T1000 (cell line): ENCODE results near the gene EML1.
"Not testable (repeated sequence)": the region's sequence is repeated elsewhere in the genome, so short reads cannot be mapped to it uniquely, and the experiment has no call there.

Experiments
- DNase-seq: peaks from one replicate; lab custom pipeline; 2025; ENCODE audit warnings: mixed read lengths; lab: John Stamatoyannopoulos, UW

EML1 gene

DNA sequence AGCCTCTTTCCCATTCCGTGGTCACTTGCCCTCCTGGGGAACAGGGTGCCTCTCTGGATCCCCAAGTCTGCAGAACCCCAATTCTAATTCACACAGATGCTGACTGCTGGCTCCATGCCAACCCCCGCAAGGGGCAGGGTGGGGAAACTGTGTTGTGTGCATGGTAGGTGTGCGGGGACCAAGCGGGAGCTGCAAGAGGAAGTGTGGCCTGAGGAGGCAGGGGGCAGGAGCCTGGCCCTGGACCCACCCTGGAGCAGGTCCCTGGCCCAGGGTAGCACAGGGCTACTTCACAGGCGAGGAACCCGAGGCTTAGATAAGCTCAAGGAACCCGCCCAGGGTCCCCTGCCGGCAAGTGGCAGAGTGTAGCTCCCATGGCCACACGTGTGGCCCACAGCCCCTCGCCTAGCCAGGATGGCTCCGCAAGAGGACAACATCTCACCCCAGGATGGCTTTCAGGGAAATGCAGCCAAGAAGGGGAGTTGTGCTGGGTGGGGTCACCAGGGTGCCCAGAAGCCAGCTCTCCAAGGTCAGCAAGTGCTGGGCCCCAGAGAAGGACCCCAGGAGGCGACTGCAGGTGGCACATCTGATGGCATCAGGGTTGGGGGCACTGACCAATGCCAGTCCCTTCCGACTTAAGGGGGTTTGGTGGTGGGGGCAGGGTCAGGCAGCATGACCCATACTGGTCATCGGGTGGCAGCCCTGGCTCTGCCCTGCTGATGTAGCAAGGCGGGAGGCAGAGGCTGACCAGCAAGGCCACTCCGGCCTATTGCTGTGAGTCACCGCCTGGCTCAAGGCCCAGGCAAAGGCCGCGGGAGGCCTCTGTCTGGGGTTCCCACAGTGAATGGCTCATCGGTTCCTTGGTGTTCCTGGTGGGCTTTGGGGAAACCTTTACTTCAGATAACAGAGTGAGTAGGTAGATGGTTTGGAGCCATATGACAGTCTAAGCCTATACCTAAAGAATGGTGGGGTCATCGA lies 37.3 kb upstream of the EML1 start:
- peak; percentile 80 for DNase-seq

DNA sequence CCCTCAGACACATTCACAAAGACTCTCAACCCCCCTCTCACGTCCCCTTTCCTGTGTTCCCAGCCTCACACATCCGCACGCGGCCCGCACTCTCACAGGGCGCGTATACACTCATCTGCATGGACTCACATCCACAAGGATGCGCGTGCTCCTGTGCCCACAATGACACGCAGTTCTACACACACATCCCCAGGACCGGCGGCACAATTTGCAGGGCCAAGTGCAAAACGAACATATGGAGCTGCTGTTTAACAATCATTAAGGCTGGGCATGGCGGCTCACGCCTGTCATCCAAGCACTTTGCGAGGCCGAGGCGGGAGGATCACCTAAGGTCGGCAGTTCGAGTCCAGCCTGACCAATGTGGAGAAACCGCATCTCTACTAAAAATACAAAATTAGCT lies 36.4 kb upstream of the EML1 start:
- no peak for DNase-seq

GRCh38 chr14:99757331-99758070 lies 35.7 kb upstream of the EML1 start:
- peak; percentile 58 for DNase-seq

GRCh38 chr14:99758121-99758821 lies 34.9 kb upstream of the EML1 start:
- peak; percentile 84 for DNase-seq

DNA sequence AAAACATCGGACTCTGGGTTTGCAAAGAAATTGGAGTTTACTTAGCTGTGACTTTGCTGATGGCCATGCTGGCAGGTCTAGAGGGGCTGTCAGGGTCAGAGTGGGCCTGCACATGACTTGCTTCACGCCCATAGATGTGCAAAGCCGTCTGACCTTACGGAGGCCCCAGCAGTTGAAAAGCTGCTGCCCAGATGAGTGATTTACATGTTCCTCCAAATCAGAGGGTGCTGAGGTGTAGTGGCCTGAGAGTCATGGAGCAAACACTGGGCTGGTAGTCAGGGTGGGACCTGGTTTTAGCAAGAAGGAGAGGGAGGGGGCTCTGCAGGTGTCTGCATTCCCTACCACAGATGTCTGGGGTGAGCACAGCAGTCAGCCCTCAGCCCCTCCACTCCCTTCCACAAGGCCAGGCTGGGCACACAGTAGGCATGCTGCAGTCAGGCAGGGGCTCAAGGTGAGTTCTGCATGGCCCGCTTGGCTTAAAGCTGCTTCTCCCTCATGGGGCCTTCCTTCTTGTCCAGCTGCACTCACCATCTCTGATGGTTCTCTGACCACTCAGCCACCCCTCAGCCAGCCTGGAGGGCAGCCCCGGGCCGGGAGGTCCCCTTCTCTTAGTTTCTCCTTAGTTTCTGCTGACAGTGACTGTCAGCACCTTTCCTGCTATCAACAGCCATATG lies 34.2 kb upstream of the EML1 start:
- no peak for DNase-seq

- no peak for DNase-seq
Measured at GRCh38 chr14:99759546-99759925, 33.7 kb upstream of the EML1 start.

- DNase-seq = no peak
Measured at GRCh38 chr14:99760817-99761216, 32.4 kb upstream of the EML1 start.

DNA sequence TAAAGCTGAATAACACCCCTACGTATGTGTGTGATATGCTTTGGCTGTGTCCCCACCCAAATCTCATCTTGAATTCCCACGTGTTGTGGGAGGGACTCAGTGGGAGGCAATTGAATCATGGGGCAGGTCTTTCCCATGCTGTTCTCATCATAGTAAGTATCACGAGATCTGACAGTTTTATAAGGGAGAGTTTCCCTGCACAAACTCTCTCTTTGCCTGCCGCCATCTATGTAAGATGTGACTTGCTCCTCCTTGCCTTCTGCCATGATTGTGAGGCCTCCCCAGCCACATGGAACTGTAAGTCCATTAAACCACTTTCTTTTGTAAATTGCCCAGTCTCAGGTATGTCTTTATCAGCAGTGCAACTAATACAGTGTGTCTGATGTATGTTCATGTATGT lies 30.3 kb upstream of the EML1 start:
- DNase-seq = not testable (repeated sequence)

- DNase-seq = no peak
Measured at GRCh38 chr14:99763527-99764221, 29.5 kb upstream of the EML1 start.

DNA sequence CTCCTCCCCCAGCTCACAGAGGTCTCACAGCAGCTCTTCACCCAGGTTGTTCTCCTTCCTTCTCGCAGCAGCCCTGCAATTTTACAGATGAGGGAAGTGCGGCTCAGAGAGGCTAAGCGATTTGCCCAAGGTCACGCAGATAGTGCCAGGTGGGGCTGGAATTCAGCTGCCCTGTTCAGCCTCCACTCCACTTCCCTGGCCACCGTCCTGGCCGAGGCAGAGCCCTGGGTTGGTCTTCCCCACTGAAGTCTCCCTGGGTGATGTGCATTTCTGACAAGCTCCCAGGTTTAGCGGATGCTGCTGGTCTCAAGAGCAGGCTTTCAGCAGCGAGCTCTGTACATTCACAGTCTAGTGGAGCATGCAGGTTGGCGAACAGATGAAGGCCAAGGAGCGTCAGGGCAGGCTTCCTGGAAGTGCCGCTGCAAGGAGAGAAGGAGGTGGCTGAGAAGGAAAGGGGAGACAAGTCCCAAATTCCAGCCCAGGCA lies 28.9 kb upstream of the EML1 start:
- DNase-seq = no peak

DNA sequence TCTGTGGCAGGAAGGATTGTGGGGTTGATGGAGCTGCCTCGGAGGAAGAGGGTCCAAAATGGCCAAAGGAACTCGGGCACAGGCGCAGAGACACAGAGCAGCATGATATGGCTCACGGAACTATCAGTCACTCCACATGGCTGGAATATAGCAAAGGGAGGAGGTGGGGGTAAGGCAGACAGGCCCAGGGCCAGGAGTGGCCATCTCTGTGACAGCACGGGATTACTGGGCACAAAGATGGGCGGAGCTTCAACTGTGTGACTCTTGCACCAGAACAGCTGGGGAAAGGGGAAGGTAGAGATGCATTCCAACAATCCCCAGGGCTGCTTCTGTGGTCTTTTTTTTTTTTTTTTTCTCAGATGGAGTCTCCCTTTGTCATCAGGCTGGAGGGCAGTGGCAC lies 24.8 kb upstream of the EML1 start:
- DNase-seq = peak; percentile 28

- no peak for DNase-seq
Measured at GRCh38 chr14:99769123-99769522, 24.1 kb upstream of the EML1 start.

GRCh38 chr14:99769799-99770198 lies 23.4 kb upstream of the EML1 start:
- DNase-seq = no peak

- no peak for DNase-seq
Measured at GRCh38 chr14:99772371-99773283, 20.6 kb upstream of the EML1 start.

- DNase-seq = no peak
Measured at GRCh38 chr14:99773521-99774497, 19.4 kb upstream of the EML1 start.

DNA sequence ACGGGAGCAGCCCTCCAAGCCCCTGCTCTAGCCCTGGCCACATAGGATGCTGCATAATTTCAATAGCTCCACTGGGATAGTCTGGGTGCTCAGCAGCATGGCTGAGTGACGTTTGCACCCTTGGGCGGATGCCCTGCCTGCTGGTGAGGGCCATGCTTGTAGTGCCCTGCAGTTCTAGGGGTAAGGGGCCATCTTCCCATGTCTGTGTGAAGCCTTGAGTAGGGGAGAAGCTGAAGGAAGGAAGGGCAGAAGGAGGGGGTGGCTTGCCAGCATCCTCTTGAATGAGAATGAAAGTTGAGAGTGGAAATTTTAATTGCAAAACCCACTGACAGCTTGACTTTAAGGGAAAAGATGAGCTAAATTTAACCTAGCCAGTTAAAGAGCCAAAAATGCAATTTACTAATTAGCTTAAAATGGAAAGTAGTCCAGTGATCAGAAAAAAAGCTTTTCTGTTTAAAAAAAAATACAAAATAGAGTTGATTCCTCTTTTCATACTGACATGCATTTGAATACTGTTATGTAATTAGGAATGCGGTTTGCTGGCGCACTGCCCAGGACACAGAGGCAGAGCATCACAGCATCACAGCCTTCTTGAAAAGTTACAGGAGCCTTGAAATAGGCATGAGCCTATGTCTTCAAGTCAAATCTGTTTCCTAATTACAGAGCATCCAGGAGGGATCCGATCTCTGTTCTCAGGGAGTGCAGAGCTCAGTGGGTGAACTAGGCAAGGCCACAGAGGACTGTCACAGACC lies 18.5 kb upstream of the EML1 start:
- DNase-seq = no peak

- DNase-seq = no peak
Measured at GRCh38 chr14:99775351-99775750, 17.9 kb upstream of the EML1 start.

- no peak for DNase-seq
Measured at GRCh38 chr14:99777951-99778350, 15.3 kb upstream of the EML1 start.
